GM21619 (cell line): ENCODE data around the gene MTERF4.

Source experiments
- ATAC-seq: cut with Tn5 transposase; IDR thresholded peaks from one replicate; pipeline ENCODE4 v1.9.1; 2021; ENCODE audit not compliant: unreplicated experiment

MTERF4 gene

DNA sequence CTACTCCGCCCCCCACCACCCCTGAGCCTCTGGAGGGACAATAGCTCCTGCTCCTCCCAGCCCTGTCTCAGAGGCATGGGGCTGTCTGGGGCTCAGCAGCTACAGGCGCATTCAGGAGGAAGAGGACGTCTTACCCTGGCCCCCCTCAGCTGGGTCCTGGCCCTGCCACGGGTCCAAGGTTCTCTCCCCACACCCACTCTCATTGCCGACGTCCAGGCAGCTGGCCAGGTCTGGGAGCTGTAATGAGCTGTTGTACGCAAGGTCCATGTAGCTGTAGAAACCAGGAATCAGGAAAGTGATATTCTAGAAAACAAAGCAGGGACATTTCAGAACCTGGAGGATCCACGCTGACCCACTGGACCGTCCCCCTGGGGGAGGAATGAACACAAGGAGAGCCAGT, 33.6 kb upstream of the MTERF4 start:
- ATAC-seq = no peak

DNA sequence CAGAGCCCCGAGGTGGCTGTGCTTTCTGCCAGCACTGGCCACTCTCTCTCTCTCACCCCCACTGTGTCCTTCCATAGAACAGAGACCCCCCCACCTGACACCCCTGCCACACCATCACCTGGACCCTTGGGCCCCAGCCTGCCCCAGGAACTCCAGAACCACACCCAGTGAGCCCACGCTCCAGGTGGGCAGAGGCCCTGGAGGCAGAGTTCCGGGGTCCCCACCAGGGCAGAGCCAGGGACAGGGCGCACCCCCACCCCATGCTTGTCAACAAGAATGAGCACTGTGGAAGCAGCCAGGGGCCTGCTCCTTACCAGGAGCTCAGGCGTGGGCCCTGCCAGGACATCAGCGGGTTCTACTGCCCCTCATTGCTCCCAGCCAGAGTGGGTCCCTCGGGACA, 32.6 kb upstream of the MTERF4 start:
- ATAC-seq = no peak

DNA sequence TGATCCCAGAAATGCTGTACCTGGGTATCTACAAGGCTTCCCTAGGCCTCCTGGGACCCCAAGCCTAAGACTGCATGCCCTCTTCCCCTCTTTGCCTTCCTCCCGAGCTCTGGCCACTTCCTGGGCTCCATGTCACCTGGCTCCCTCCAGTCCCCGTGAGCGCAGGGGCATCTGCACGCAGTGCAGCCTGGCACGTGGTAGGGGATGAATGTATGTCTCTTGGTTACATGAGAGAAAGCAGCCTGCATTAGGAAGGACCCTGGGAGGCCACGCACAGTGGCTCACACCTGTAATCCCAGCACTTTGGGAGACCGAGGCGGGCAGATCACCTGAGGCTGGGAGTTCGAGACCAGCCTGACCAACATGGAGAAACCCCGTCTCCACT, 31.3 kb upstream of the MTERF4 start:
- no peak for ATAC-seq

DNA sequence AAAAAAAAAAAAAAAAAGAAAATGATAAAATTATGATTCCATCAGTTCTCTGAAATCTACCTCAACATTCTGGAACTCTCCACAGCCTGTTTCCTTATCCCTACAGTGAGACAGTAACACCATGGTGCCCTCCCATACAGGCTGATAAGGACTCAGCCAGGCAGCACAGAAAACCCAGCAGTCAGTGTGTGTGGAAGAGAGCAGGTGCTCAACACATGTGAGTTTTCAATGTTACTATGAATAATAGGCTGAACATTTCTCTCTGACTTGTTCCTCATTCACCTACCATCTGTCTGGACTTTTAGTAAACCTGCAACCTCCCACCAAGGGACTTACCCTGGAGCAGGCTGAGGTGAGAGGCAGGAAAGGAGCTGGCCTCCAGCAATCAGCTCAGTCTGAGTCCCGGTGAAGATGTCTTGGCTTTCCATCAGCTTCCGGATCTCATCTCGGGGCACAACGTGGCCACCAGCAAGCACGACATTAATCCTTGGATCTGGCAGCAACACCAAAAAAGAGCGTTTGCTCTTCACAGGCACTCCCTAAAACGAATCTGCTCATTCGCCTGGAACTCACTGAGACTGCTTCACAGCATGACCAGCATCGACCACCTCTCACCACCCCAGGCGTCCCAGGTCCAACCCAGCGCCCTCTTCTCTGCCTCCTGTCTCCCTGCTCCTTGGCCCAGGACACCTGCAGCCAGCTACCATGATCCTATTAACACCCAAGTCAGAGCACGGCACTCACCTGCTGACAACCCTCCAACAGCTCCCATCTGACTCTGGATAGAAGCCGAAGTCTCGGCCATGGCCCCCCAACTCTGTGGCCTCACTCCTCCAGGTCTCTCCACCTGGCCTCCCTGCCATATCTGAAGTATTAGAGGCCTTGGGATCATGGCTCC, 30.7 kb upstream of the MTERF4 start:
- no peak for ATAC-seq

DNA sequence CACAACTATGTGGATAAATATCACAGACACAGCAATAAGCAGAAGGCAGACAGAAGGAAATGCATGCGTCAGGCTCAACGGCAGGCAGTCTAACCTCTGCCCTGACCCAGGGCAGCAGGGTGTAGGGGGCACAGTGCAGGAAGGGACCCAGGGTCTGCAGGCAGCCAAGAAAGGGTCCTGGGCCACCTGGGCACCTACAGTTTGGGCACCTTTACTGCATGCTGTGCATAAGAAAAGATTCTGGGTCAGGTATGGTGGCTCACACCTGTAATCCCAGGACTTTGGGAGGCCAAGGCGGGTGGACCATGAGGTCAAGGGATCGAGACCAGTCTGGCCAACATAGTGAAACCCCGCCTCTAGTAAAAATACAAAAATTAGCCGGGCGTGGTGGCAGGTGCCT, 29.4 kb upstream of the MTERF4 start:
- no peak for ATAC-seq

DNA sequence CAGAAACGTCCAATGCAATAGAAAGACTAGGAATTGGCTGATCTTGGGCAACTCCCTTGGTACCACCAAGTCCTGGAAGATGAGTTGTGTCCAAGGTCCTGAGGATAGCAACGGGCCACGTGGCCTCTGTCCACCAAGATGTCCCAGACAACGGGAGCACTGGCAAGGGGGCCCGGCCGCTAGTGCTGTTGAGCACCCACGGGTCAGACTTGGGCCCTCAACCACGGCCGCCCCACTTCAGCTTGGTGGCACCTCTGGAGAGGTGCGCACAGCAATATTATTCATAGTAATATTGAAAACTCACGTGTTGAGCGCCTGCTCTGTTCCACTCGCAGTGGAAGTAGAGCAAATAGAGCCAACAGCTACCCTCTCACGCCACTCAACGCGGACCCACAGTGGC, 28.2 kb upstream of the MTERF4 start:
- no peak for ATAC-seq

DNA sequence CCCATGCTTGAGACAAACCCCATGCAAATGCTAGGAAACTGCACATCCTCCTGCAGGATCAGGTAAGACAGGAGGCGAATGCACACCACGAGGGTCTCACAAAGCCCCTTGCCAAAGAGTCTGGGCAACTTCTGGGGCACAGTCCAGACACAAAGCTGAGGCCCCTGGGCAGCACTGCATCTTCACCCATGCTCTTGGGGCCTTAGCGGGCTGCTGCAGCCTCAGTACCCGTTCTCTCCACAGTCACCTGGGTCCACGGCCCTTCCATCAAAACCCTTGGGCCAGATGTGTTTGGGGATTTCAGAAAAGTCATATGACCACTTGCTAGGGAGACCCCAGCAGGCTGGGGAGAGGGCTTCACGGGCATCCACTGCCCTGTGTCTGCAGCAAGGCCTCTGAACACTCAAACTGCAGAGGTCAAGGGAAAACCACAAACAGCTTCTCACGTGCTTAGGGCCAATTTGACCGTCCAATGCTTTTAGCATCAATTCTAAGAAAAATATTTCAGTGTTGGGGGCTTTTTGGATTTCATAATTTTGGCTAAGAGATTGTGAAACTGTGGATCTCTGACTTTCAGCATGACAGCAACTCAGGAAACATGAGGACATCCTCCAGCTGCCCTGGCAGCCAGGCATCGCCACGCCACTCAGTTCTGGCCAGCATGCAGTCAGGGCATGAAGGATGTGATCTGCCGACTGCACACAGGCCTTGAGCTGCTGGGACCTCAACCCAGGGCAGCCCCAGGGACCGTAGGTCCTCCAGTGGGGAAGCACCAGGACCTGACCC, 27.2 kb upstream of the MTERF4 start:
- no peak for ATAC-seq

DNA sequence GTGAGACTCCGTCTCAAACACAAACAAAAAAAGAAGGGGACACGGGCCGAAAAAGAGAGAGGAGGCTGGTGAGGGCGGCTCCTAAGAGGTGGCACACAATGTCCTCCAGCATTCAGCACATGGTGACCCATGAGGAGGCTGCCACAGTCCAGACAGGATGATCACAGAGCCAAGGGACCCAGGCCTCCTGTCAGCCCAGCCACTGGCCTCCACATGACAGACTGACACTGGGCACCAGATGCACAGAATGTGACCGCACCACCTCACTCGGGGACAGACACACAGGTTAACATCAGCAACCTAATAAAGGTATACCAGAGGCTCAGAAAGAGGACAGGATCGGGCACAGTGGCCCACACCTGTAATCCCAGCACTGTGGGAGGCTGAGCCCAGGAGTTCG, 26.2 kb upstream of the MTERF4 start:
- no peak for ATAC-seq

DNA sequence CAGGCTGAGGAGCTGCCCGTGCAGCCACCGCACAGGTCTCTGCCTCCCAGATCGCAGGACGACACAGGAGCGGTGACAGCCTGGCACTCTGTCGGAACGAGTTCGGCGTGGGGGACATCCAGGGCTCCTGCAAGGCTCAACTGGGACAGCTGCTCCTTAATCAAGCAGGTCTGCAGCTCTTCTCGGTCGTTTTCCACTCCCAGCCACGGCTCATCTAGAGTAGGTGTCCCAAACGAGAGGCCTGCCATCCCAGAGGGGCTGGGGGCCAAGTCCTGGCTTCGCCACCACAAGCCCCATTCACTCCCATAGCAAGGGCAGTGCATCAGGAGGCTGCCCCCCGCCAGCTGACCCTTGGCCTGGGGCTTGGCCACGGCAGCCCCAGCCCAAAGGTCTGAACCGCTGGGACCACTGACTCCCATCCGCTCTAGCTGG, 24.7 kb upstream of the MTERF4 start:
- ATAC-seq = no peak

DNA sequence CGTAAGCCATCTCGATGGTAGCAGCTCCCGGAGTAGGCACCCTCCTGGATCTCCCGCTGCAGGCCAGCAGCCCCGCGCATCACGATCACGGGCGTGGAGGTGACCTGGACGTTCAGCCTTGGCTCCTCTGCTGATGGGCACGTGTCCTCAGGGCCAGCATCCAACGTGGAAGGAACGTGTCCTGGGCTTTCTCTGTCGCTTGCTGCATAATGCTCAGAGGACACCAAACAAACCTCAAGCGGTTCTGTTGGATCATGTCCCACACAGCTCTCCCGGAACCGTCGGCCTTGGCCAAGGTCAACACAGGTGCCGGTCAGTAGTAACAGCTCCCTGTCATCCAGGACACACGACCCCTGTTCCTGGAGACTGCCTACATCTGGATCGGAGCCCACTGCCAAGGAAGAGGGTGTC, 24.1 kb upstream of the MTERF4 start:
- ATAC-seq = no peak

DNA sequence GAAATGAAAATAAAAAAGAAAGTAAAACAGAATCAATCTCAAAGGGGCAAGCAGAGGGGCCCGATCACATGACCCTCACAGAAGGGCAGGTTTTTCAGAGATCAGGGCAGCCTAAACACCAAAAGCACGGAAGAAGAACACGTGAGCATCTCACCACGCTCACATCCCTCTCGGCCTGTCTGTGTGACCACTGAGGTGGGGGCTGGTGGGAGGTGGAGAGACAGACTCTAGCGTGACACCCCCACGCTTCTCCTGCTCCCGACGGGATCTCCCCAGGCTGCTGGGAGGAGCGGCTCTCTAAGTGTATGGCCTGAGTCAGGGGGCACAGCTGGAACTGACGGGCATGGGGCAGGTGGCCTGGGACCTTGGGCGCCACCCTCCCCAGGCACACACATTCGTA, 23.5 kb upstream of the MTERF4 start:
- no peak for ATAC-seq

DNA sequence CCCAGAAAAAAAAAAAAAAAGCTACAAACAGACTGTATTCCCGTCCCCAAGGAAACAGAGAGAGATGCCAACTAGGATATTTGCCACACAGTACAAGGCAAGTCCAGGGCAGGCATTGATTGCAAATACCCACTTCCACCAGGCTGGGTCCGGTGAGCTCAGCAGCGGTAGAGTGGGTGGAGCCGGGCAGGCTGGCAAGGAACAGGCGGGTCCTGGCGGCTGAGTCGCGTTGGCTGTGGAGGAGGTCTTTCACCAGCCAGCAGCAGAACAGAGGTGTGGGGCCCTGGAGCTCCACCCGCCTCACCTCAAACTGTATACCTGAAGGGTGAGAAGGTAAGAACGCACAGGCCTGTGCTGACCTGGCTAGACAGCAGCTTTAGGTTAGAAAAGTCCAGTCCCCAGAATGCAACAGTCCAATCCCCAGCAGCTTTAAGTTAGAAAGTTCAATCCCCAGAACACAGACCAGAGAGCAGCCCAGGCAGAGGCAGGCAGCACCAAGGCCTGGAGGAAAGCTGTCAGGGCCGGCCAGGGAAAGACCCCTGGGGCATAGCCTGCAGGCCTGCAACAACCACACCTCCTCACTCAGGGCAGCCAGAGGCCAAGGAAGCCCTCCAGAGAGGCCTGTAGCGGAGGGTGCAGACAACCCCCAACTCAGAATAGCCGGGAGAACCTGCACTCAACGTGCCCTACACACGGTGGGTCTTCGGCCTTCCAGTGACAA, 21.9 kb upstream of the MTERF4 start:
- no peak for ATAC-seq

DNA sequence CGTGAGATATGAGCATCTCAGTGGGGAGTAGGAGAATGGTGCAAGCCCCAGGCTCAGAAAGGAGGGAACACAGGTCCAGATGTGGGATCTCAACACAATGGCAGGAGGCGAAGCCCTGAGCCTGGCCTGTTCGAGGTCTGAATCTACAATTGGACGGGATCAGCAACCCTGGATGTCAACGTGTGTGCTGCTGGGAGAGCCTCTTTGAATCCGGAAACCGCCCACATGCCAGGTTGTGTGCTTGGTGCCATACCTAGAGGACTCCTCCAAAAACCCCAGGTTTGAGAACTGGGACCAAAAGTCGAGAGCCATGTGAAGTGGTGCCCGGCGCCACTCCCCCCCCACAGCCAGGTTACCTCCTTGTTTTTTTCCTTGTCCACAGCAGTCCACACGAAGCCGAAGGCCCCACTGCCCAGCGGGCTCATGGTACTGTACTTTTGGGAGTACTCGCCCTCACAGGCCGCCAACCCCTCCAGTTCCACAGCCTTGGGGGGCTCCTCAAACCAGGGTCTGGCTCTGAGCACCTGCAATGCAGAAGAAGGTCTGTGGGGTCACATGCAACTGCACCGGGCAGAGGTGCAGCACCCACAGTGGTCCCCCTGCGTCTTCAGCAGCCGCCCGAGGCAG, 20.4 kb upstream of the MTERF4 start:
- ATAC-seq = no peak

DNA sequence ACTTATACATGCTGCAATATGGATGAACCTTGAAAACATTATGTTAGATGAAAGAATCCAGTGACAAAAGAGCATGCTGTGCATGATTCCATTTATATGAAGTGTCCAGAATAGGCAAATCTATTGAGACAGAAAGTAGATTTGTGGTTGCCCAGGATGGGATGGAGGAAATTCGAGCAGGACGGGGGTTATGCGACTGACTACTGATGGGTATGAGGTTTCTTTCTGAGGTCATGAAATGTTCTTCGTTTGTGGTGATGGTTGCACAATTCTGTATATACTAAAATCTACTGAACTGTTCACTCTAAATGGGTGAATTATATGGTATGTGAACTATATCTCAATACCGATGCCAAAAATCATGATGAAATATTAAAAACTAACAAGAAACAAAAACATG, 18.9 kb upstream of the MTERF4 start:
- ATAC-seq = no peak

DNA sequence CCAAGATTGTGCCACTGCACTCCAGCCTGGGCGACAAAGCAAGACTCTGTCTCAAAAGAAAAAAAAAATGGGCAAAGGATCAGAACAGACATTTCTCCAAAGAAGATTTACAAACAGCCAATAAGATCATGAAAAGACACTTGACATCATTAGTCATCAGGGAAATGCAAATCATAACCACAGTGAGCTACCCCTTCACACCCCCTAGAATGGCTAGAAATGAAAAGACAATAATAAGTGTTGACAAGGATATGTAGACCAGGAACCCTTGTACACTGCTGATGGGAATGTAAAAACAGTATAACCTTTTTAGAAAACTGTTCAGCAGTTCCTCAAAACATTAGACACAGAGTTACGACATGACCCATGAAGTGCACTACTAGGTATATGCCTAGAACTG, 18.4 kb upstream of the MTERF4 start:
- ATAC-seq = no peak

DNA sequence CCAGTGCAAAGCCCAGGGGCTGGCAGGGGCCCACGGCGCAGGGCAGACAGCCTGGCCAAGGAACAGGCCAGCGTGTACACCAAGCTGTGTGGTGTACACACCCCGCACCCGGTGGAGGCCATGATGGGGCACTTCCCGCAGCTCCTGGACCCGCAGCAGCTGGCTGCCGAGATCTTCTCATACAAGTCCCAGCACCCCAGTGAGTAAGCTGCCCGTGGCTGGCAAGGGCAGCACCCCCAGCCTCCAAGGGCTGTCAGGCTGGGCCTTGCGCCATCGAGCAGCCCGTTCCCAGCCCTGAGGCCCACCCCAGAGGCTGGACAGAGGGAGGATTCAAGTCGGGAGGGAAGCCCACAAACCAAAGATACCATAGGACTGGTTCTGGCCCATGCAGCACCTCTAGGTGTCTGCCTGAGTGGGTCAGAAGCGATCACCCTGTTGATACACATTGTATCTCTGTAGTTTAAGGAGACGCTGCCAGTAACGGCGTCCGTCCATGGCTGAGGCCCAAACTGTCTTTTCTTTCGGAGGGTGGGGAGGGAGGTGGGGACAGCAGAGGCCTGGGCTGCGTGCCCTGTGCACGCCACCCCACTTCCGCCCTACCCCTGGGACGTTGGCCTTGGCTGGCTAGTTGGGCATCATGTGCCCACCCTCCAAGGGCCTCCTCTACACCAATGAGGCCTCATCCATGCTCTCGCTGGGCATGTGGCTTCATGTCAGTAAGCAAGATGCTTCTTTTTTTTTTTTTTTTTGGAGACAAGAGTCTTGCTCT, 16.8 kb upstream of the MTERF4 start:
- ATAC-seq = no peak

DNA sequence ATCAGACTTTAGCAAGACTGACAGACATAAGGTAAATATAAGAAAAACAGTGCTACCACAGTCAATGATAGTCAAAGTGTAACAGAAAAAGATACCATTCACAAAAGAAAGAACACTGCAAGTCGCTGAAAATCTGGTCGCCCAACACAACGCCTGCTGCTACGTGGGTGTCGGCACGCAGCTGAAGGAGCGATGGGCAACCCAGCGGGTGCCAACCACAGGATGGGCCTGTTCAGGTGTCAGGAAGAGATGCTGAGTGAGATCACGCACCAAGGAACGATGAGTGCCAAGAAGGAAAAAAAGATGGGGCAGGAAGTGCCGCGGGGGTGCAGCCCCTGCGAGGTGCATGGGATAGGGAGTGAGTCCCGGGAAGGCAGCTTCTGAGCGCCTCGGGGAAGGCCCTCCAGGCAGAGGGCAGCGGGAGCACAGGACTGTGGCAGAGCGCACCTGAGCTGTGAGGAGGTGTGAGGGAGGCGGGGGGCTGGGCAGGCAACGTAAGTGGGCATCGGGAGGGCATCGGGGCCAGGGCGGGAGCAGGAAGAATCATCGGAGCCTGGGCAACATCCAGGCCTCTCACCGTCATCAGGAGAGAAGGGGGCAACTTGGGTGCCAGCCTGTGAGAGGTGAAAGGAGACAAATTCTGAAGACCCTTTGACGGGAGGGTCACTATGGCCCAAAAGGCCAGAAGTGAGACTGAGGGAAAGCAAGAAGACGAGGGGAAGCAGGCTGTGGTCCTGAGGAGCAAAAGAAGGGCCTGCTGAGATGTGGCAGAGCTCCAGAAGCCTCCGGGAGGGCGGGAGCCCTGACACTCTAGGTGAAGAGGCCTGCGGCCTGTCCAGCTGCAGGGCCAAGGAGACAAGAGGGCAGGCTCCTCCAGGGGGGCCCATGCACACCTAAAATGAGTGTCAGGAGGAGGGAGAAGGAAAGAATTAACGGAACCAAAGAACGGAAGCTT, 14.8 kb upstream of the MTERF4 start:
- no peak for ATAC-seq

DNA sequence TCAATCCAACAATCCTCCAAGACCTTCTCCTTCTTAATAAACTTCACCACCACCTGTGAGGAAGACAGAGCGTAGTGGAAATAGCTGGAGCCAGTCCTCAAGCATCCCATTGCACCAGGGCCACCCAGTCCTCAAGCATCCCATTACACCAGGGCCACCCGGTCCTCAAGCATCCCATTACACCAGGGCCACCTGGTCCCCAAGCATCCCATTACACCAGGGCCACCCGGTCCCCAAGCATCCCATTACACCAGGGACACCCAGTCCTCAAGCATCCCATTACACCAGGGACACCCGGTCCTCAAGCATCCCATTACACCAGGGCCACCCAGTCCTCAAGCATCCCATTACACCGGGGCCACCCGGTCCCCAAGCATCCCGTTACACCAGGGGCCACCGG, 13.3 kb upstream of the MTERF4 start:
- no peak for ATAC-seq

DNA sequence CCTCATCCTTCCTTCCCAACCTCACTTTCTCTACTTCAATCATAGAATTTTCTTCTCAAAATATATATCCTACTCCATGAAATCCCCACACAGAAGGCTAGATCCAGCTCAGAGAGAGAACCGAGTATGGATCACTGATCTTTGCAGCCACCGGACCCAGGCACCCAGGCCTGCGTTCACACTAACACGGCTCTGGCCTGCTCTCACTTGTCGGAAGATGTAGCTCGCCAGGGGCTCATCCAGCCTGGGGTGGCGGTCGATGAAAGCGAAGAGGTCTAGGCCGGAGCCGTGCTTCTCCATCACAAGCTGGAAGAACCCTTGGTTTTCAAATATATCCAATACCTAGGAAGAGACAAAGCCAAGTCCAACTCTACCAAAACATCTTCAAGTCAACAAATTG, 12.7 kb upstream of the MTERF4 start:
- ATAC-seq = no peak
